Panc1 (cell line): ENCODE results near the gene DCN. TPM values are rescaled to one million over a fixed set of nuclear protein-coding genes. Genes with fewer than 3 reads are reported as not detected.

Experiments
- ATAC-seq: fragments of 200-7000 bp; cut with Tn5 transposase; 2 replicates; pipeline ENCODE4 v1.9.1; 2020; ENCODE audit warnings: mild to moderate bottlenecking, moderate library complexity
- BruUV-seq: library from RNA; stranded (reverse); fragments of 400-500 nt; replicated peaks from 2 replicates; lab custom pipeline; 2021; lab: Mats Ljungman, UMichigan
- CTCF ChIA-PET: fragments of 300-600 bp; sonication (Branson Sonifier 250); formaldehyde crosslinking; loops from one replicate; lab custom pipeline; 2022; ENCODE audit warnings: antibody characterized with exemption; lab: Charles Lee
- POLR2A ChIA-PET: fragments of 300-600 bp; sonication (Branson Sonifier 250); formaldehyde crosslinking; loops from one replicate; lab custom pipeline; 2022; ENCODE audit warnings: antibody characterized with exemption; lab: Charles Lee
- DNase-seq: peaks from one replicate; pipeline ENCODE4 v3.0.0-alpha.2; 2010; ENCODE audit warnings: low read depth, low spot score
- H3K27ac ChIP-seq: 2 replicates; pipeline ENCODE4 v1.5.1; 2011; ENCODE audit warnings: mild to moderate bottlenecking, low read length, inconsistent platforms
- H3K27me3 ChIP-seq: fragments of 200-500 bp; sonication (Bioruptor generic); 2 replicates; pipeline ENCODE4 v1.6.0; 2014; ENCODE audit warnings: low read length, inconsistent platforms; ENCODE audit not compliant: control insufficient read depth, insufficient read depth
- H3K36me3 ChIP-seq: fragments of 200-500 bp; sonication (Bioruptor generic); 2 replicates; pipeline ENCODE4 v1.5.1; 2014; ENCODE audit warnings: inconsistent platforms, mild to moderate bottlenecking, low read length, moderate library complexity; ENCODE audit not compliant: control insufficient read depth, insufficient read depth
- H3K4me1 ChIP-seq: 2 replicates; pipeline ENCODE4 v1.5.1; 2011; ENCODE audit warnings: inconsistent platforms, mild to moderate bottlenecking, low read length, moderate library complexity; ENCODE audit not compliant: control insufficient read depth, insufficient read depth
- H3K4me3 ChIP-seq, 2 experiments: 2 replicates each; pipeline ENCODE4 v1.5.1; 2011 to 2012; ENCODE audit warnings: low read depth in 2 of 2, low read length in 2 of 2, mild to moderate bottlenecking in 2 of 2, inconsistent platforms in 1 of 2, moderate library complexity in 1 of 2
- H3K9me3 ChIP-seq: fragments of 200-500 bp; sonication (Bioruptor generic); 2 replicates; pipeline ENCODE4 v1.5.1; 2014; ENCODE audit warnings: low read depth, mild to moderate bottlenecking, inconsistent platforms, low read length, moderate library complexity; ENCODE audit not compliant: control insufficient read depth, insufficient read depth
- POLR2AphosphoS5 ChIP-seq: IDR thresholded peaks from 2 replicates; pipeline ENCODE4 v1.6.1; 2012; ENCODE audit warnings: mild to moderate bottlenecking, low read depth, low read length, moderate library complexity
- SIN3A ChIP-seq: IDR thresholded peaks from 2 replicates; pipeline ENCODE4 v1.6.1; 2012; ENCODE audit warnings: low read depth, mild to moderate bottlenecking, low read length, moderate library complexity, borderline replicate concordance; ENCODE audit not compliant: insufficient read depth
- TCF7L2 ChIP-seq: IDR thresholded peaks from 2 replicates; pipeline ENCODE4 v1.6.1; 2011; ENCODE audit warnings: mild to moderate bottlenecking, low read depth, low read length, inconsistent platforms
- in situ Hi-C: cut with HindIII; loops from 2 replicates; pipeline ENCODE4 v1.10.0; 2016; ENCODE audit warnings: low sequenced_read_pairs, low pct_unique_long_range_greater_than_20kb
- intact Hi-C: fragments of 100-400 bp; cut with micrococcal nuclease; formaldehyde crosslinking; loops from one replicate; pipeline ENCODE4 v1.10.0; 2022; ENCODE audit not compliant: unreplicated experiment
- total RNA-seq: library from RNA; stranded (reverse); gene quantifications from one replicate; pipeline ENCODE4 v1.2.1, GENCODE V29; 2021; ENCODE audit not compliant: unreplicated experiment
- TF ChIP-seq, protein P1 (sequence below), 2 experiments: IDR thresholded peaks; 2 replicates each; pipeline ENCODE4 v1.6.1; 2011 to 2012; ENCODE audit warnings: low read depth in 2 of 2, control low read depth in 1 of 2, low read length in 1 of 2, mild to moderate bottlenecking in 1 of 2, moderate library complexity in 1 of 2; ENCODE audit not compliant: insufficient read depth in 1 of 2
- TF ChIP-seq, protein P2 (sequence below): fragments of 450-650 bp; IDR thresholded peaks from 2 replicates; pipeline ENCODE4 v1.5.1; 2017; ENCODE audit warnings: mild to moderate bottlenecking

DCN gene
- total RNA-seq, 1 experiment from 2014 or later = 1.9 TPM

DNA sequence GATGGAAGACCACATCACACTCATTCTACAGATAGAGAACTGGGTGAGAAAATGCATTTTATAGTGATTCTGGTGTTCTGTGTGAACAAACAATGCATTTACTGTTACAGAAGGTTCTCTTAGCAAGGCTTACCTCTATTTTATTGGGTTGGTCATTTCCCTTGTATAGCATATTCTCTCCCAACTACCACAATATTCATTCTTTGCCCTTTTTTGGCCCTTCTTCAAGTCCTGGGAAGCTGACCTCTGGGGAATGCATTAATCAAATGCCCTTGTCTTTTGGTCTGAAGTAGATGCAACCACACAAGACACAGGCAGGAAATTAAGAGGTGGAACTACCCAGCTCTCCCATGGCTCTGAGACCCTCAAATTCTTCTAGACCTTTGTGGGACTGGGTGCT is 19.5 kb downstream of the DCN start:
- no peaks in the 10 kb centered on the region for H3K36me3 ChIP-seq
- CTCF ChIA-PET = no interaction called here
- POLR2A ChIA-PET = no interaction called here

DNA sequence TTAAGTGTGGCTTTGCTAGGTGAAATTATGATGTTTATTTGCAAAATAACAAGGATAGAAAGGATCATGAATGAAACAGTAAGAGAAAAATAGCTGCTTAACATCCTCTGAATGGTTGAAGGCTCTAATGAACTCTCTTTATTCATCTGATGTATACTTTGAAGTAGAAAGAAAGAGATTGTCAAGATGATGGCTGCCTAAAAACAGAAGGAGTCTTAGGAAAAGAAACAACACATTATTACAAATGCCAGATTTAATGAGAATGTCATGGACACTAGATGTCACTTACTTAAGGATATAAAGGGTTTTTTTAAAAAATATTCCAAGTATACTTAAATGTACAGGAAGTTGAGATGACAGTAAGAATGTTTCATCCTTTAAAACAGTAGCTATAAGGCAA is 21.6 kb downstream of the DCN start:
- no peaks in the 10 kb centered on the region for H3K27me3 ChIP-seq
- CTCF ChIA-PET = no interaction called here
- H3K4me1 ChIP-seq = no peaks in the 10 kb centered on the region
- no peak overlapping the region for H3K4me3 ChIP-seq
- no peaks in the 10 kb centered on the region for H3K9me3 ChIP-seq
- POLR2A ChIA-PET = no interaction called here
- intact Hi-C loops (no loop called here), in situ Hi-C loops (no loop called here)
- ATAC-seq = no peak
- TF ChIP-seq, protein P1, sequence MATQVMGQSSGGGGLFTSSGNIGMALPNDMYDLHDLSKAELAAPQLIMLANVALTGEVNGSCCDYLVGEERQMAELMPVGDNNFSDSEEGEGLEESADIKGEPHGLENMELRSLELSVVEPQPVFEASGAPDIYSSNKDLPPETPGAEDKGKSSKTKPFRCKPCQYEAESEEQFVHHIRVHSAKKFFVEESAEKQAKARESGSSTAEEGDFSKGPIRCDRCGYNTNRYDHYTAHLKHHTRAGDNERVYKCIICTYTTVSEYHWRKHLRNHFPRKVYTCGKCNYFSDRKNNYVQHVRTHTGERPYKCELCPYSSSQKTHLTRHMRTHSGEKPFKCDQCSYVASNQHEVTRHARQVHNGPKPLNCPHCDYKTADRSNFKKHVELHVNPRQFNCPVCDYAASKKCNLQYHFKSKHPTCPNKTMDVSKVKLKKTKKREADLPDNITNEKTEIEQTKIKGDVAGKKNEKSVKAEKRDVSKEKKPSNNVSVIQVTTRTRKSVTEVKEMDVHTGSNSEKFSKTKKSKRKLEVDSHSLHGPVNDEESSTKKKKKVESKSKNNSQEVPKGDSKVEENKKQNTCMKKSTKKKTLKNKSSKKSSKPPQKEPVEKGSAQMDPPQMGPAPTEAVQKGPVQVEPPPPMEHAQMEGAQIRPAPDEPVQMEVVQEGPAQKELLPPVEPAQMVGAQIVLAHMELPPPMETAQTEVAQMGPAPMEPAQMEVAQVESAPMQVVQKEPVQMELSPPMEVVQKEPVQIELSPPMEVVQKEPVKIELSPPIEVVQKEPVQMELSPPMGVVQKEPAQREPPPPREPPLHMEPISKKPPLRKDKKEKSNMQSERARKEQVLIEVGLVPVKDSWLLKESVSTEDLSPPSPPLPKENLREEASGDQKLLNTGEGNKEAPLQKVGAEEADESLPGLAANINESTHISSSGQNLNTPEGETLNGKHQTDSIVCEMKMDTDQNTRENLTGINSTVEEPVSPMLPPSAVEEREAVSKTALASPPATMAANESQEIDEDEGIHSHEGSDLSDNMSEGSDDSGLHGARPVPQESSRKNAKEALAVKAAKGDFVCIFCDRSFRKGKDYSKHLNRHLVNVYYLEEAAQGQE (IDR thresholded peaks at IDR 0.05; ENCODE audit: insufficient read depth in 1 of 2, low read depth in 2 of 2, low read length in 1 of 2) = no peak
- no peaks in the 10 kb centered on the region for H3K36me3 ChIP-seq
- no peak for DNase-seq
- no peak overlapping the region for H3K27ac ChIP-seq
- no TSS peak for BruUV-seq

More for the DNA sequence above, 19.5 kb downstream of the DCN start:
- no peaks in the 10 kb centered on the region for H3K4me1 ChIP-seq
- BruUV-seq = no TSS peak
- intact Hi-C loops (no loop called here), in situ Hi-C loops (no loop called here)
- no peaks in the 10 kb centered on the region for H3K27me3 ChIP-seq
- H3K4me3 ChIP-seq = no peak overlapping the region
- ATAC-seq (no peak), DNase-seq (no peak)
- H3K9me3 ChIP-seq = no peaks in the 10 kb centered on the region; the same call in 1 of the 2 replicates
- H3K27ac ChIP-seq = no peak overlapping the region
- TF ChIP-seq TCF7L2 = no peak
- TF ChIP-seq POLR2AphosphoS5 = no peak
- TF ChIP-seq, protein P2, sequence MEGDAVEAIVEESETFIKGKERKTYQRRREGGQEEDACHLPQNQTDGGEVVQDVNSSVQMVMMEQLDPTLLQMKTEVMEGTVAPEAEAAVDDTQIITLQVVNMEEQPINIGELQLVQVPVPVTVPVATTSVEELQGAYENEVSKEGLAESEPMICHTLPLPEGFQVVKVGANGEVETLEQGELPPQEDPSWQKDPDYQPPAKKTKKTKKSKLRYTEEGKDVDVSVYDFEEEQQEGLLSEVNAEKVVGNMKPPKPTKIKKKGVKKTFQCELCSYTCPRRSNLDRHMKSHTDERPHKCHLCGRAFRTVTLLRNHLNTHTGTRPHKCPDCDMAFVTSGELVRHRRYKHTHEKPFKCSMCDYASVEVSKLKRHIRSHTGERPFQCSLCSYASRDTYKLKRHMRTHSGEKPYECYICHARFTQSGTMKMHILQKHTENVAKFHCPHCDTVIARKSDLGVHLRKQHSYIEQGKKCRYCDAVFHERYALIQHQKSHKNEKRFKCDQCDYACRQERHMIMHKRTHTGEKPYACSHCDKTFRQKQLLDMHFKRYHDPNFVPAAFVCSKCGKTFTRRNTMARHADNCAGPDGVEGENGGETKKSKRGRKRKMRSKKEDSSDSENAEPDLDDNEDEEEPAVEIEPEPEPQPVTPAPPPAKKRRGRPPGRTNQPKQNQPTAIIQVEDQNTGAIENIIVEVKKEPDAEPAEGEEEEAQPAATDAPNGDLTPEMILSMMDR = no peak
- TF ChIP-seq SIN3A = no peak
- TF ChIP-seq, protein P1 (IDR thresholded peaks at IDR 0.05; ENCODE audit: insufficient read depth in 1 of 2, low read depth in 2 of 2, low read length in 1 of 2) = no peak
